IPS-NIHi7 (cell line): Measurements from ENCODE around the gene PHACTR1.

Source experiments
- DNase-seq: peaks from one replicate; pipeline ENCODE4 v3.0.0; 2012; ENCODE audit warnings: mixed read lengths; ENCODE audit errors: extremely low spot score

The PHACTR1 gene

DNA sequence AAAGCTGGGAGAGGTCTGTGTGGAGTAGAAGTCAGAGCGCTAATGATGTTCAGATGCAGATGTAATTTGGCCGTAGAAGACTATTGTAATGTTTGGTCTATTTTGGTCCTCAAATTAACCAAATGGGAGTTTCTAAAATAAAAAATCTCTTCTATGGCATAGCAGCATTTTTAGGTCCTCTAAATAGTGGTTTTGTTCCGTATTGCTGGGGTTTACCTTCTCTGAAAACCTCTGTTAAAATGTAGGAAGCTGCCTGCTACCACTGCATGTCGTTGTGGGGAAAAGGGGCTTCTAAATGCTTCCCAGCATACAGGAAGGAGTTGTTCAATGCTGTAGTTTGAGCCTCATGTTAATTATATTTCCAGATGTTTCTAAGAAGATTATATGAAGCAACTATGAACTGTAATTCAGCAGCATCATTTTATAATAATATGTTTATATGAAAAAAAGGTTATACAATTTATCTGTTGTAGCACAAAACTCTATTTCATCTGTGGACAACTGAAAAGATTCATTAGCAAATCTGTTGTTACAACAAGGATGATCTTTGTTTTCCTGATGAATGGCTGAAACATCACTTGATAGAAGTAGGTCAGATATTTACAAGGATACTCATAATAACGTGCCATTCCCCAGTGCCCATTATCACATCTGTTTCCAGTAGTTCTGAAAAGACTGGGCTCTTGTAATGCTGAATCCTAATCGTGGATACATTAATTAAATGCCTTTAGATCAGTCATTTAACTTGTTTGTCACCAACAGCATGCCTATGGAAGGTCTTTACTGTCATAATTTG, 355.2 kb downstream of the PHACTR1 start:
- DNase-seq, result no peak

DNA sequence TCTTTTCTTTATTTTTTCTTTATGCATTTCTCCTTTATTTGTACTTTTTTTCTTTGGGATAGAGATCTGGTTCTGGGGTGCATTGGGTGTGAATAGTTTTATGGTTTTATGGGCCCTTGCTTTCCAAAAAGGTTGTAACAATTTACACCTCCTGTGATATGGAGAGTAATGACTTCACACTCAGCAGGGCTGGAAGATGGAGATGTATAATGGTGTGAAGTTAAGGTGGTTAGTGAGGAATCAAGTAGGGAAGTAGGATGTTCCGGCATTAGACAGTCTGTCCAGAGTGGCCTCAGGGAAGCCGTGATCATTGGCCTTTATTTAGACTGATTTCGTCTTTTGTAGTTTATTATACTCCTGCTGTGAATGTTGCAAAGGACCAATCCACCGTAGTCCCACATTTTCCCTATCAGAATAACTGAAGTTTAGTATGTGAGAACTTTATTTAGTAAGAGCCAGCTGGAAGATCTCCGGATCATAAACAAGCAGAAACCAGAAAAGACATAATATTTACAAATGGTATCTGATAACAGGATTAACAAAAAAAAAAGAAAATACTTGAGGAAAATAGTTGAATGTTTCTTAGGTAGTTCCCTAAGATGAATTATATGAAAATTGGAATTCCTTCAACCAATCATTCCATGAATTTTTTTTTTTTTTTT, 356.2 kb downstream of the PHACTR1 start:
- DNase-seq, result no peak

DNA sequence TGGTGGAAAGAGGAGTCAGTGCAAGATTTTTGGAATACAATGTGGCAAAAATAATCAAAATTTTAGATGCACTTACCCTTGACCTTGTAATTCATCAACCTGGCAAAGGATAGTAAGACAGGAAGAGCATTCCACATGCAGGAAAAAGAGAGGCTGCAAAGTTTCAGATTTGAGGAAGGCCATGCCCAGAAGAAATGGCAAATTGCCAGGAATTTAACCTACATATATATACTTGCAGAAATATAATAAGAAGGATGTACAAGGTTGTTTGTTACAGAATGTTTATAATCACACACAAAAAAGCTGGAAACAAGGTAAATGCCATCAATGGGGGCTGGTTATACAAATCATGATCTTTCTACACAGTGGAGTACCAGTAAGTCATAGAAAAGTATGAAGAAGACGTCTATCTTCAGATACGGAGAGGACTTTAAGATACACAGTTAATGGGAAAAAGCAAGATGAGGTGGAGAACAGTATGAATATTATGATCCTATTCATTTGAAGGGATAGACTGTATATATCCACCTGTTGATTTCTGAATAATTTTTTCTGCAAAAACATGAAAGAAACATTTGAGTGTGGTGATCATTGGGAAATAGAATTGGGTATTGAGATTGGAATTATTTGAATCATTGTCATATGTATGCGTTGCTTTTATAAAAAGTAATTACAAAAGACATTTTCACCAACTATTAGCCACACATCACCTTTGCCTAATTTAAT, 358.0 kb downstream of the PHACTR1 start:
- DNase-seq, result no peak

DNA sequence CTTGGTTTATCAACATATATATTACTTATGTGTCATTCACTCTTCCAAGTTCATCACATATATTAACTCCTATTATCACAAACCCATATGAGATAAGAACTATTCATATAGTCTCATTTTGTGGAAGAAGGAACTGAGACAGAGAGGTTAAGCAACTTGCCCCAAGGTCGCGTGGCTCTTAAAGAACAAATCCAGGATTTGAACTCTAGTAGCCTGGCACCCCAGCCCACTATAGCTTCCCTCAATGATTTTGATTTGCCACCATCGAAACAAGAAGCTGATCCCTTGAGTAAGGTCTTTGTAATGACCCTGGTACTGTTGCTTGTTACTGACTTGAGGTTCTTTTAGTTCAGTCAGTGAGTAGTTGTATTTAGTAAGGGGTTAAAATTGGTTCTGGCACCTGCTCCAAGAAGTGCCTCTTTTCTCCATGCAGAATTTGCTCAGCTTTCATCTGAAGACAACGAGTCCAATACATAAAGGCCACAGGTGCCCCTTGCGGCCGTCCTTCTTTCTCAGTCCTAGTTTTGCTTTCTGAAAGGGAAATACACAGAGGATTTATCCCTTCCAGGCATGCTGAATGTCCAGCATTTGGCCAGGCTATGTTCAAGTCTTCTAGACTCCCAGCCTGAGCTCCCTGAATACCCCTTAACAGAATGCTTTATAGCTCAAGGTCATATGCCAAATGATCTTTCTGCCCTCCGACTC, 358.7 kb downstream of the PHACTR1 start:
- no peak for DNase-seq

DNA sequence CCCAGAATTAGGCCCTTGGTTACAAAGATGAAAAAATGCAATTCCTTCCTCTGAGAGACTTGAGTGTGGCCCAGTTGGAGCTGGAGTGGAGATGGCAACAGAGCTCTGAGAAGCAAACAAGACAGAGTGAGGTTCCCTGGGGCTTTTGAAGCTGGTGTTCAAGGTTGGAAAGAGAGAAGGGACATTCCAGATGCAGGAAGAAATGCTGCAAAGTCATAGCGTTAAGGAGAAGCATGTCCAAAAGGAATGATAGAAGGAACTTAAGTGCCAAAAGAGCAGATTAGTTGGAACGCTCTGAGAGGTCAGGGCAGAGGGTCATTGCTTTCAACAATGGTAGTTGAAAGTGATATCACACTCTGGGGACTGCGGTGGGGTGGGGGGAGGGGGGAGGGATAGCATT, 360.0 kb downstream of the PHACTR1 start:
- no peak for DNase-seq

DNA sequence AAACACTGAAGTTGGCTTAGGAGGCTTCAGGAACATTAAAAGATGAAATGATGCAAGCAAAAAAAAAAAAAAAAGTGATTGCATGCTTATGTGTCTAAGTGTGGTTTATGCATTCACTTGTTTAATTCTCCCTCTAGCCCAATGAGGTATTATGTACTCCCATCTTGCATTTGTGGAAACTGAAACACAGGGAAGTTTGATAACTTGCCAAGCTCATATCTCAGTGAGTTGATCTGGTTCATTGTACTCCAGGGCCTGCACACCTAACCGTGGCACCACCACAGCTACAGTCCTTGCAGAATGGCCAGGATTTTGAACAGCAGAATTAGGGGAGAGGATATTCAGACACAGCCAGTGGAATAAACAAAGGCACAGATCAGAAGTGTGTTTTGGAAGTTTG, 360.6 kb downstream of the PHACTR1 start:
- no peak for DNase-seq

DNA sequence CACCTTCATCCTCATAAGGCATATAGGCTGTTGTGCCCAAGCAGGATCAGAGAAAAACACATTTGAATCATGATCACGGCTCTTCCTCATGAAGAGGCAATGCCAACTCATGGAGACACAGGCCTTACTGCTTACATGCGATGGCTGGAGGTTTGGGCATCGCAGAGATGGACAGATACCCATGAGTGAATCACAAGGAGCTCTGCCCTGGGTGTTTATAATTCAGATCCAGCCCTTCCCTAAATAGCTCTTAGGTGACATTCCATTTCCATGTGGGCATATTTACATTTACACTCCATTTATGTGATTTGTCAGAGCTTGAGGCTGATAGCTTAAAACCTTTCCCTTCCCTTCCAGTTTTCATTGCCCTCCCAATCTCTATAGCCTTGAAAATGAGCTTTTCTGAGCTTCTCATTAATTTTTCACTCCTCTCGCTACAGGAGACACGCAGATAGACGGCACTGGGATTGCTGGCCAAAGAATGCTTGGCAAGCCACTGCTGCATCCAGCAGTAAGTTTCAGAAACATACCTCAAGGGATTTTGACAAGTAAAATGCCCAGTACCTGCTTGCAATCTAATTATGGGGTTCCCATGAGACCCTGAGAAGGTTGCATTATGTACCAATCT, 362.6 kb downstream of the PHACTR1 start:
- DNase-seq, result no peak

DNA sequence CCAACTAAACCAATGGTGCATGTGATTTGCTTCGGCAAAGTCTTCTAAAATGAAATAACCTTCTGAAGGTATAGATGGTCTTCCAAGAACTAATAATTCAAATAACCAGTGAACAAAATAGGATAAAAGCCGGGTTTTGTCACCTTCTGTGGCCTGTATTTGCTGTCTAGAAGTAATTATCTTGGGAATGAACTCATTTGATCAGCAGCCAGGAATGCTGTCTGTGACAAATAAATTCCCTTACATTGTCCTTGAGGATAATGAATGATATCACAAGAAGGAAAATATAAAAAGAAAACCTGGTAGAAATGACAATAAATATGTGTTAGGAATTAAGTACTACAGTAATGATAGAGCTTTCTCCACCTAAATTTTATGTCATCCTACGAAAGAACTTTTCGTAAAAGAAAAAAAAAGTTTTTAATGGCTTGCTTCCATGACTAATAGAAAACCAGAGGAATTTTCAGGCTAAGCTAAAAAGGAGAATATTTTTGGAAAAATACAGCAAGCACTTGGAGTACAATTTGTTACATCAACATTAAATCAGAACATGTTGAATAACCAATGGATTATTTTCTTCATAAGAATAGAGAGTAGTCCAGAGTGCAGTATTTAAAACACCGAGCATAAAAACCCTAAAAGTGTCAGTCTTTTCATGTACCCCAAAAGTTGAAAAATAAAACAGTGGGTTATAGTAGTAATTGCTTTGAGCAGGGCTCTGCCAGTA, 364.1 kb downstream of the PHACTR1 start:
- DNase-seq, result no peak

DNA sequence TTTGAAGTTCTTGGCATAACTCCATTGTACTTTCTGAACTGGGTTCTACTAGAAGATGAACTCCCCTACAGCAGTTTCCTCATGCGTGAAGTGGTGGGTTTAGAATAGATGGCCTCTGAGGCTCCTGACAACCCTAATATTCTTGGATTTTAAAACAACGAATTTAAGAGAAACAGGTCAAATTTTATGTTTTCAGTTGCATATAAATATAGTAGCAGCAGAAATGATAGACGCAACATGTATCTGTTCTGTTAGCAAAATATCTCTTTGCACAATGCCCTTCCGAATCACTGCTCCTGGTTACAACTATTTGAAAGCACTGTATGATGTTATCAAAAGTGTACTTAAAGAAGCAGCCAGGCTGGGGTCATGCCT, 364.6 kb downstream of the PHACTR1 start:
- DNase-seq, result no peak

DNA sequence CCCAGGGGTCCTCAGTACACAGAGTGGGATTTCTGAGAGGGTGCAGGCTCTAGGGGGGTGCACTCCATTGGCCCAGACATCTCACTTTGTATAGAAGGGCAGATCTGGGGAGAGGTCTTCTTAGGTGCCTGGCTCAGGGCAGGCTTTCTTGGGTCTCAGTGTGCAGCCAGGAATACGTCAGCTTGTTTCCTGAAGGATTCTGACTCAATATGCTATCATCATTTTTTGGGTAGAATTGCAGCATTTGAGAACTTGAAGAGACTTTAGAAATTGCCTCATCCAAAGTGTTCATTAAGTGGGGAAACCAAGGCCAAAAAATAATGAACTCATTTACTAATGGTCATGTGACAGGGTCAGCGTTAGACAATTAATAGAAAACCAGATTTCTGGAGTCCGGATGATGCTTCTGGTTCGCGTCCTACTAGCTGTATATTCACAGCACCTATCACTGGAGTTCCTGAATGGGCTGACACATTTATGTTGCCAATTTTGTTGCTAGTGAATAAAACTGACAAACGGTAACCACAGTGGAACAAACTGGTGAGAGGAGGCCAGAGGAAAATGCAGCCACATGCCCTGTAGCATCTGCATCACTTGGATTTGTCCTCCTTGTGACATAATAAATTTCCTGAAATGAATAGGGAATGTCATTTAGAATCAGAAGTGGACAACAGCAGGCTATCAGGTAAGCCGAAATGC, 372.9 kb downstream of the PHACTR1 start:
- no peak for DNase-seq

DNA sequence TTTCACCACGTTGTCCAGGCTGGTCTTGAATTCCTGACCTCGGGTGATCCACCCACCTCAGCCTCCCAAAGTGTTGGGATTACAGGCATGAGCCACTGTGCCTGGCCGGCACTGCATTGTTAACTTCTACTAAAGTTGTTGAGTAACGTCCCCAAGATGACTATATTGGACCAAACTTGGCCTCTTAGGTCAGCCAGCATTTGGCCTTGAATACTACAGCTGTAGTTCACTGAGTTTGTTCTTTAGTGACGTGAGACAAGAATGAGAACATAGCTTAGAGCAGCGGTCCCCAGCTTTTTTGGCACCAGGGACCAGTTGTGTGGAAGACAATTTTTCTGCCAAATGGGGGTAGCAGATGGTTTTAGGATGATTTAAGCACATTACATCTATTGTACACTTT, 374.6 kb downstream of the PHACTR1 start:
- DNase-seq, result no peak

DNA sequence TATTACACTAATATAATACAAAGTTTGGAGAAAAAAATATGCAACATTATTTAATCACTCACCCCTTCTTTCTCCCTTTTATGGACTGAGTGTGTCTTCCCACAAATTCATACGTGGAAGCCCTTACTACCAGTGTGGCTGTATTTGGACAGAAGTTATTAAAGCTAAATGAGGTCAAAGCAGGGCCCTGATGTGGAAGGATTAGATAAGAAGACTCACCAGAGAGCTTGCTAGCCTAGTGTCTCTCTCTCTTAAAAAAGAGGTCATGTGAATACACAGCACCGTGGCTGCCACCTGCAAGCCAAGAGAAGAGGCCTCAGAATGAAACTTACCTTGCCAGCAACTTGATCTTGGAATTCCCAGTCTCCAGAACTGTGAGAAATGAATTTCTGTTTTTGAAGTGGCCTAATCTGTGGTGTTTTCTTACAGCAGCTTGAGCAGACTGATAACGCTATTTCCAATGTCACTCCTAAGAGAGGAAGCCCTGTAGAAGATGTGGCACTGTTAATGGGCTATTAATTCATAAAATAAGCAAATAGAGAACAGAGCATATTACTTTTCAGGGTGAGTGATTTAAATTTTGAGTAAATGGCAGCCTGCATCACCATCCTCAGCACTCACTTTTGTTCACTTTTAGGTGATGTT, 378.3 kb downstream of the PHACTR1 start:
- DNase-seq, result no peak

DNA sequence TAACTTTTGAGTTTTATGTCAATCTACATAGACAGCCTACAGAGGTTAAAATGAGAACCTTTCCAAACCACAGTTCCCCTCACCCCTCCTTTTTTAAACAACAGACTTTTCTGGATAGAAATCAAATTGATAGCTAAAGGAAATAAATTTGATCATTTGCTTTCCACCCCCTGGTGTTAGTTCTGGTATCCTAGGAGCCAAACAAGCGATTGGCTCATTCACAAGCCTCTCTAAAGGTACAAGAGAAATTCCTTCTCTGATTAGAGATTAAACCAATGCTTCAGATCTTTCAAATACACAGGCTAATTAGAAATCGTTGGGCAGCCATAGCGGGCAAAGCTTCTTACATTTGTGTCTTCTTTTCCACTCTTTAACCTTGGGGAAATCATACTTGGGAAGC, 379.5 kb downstream of the PHACTR1 start:
- DNase-seq, result no peak

DNA sequence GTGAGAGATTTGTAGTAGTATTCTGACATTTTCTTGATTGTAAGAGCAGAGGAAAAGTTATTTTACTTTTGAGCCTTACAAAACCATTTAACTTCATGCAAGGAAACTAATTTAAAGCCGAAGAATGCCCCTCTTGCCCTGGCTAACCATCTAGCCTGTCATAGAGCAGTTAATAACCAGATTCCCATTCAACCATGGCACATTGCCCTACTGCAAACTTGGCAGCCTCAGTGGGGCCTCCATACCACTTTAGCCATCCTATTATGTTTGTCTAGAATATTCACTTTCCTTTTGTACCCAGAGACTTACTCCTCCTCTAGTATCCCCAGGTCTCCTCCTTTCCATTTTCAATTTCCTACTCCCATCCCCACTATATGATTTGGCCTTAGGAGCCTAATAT, 380.9 kb downstream of the PHACTR1 start:
- no peak for DNase-seq

DNA sequence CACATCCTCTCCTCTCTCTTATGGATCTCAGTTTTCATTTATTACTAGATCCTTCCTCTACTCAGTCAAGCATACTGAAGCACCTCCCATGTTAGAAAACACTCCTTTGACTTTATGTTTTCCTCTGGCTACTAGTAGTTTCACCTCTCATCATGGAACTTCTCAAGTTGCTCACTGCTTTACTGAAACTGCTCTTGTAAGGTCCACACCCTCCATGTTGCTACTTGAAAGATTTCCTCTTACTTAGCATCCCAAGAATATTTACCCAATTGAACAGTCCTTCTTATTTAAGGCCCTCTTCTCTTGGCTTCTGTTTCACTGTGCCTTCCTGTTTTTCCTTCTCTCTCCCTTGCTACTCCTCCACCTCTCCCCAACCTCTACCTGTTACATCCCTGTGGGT, 381.4 kb downstream of the PHACTR1 start:
- DNase-seq, result no peak

DNA sequence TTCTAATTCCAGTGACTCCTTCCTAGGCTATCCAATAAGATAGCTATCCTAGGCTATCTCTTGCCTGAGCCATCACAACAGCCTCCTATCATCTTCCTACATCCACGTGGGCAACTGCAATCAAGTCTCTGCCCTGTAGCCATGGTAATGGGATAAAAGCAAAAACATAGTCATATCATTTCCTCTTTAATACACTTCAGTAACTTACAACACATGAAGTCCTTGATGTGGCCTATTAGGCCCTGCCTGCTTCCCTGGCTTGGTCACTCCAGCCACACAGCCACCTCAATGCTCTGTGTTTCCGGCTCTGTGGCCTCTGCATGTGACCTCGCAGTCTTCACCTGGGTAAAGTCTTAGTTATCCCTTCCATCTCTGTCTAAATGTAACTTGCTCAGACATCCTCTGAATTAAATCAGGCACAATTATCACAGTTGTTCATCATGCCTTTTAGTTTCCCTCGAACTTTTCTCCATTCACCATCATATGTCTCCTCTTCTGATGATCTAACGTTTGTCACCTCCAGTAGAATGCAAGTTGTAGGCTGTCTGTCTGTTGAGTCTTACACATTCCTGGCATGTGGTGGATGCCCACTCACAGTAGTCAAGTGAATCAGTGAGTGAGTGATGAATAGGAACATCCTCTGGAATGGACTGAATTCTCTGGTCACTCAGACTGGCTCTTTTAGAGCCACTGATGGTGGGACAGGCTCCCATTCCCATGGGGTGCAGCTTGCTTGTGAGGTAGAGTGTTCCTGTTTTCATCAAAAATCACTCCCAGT, 382.4 kb downstream of the PHACTR1 start:
- DNase-seq, result no peak

DNA sequence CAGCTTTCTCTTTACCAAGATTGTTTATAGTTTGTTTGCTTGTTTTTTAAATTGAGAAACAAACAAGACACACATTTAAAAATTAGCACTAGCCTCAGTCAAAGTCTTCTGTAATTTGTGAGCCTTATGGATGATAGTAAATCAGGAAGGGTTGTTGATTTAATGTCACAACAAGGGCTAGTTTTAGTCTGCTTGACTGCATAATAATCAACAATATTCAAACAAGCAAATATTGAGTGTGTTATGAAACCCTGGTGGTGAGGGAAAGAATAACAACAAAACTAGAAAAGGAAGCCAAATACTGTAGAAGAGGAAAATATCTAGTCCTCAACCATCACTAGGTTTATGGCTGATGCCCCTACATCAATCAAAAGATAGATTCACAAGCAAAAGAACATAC, 383.2 kb downstream of the PHACTR1 start:
- DNase-seq, result no peak

DNA sequence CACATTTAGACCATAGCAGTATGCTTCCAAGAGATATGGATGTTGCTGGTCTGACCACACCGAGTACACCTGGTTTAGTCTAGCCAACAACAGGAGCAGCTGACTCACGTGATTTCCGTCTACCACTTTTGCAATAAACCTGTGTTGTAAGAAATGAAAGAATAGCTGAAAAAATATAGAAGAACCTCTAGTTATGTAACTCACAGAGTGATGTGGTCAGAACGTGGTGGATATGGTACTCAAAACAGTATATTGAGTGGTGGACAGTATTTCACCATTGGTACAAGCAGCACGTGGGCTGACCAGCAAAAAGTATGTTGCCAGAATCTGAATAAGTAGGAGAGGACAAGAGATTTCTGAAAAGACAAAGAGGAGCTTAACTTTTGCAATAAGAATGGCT, 384.8 kb downstream of the PHACTR1 start:
- DNase-seq, result no peak

DNA sequence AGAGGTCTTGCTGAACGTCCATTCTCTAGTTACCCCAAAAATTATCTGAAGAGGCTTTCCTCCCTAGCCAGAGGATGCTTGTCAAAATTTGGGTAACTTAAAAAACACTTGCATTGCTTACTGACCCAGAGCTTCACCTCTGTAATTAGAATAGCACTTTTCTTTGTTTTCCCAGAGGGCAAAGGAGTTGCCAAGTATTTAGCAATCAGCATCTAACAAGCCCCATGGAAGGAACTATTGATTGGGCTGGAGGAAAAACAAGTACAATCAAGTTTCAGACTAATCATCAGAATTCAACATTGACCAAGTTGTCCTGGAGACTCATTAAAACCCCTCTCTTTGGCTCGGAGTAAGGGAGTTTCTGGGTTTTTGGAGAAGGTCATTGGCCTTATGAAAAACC, 385.4 kb downstream of the PHACTR1 start:
- DNase-seq, result no peak
